ENCODE measurements around the gene PES1.

The PES1 gene

GRCh38 chr22:30531651-30532608, 59.8 kb downstream of the PES1 start:
- no peak for DNase-seq (ENCODE audit: low read depth, low spot score)

GRCh38 chr22:30526656-30527055, 65.1 kb downstream of the PES1 start:
- no peak for DNase-seq (ENCODE audit: low read depth, low spot score)
- H3K4me3 ChIP-seq (ENCODE audit: low read length), result no peak overlapping the region

More at GRCh38 chr22:30531651-30532608, 59.8 kb downstream of the PES1 start:
- H3K4me3 ChIP-seq (ENCODE audit: low read length), result no peak overlapping the region
